Right ventricle myocardium superior (tissue), 1 donor: ENCODE data around the gene ZBTB17. TPM values are rescaled to one million over a fixed set of nuclear protein-coding genes. Genes with fewer than 3 reads are reported as not detected.
"Not testable (repeated sequence)": the region's sequence is repeated elsewhere in the genome, so short reads cannot be mapped to it uniquely, and the experiment has no call there.

Experiments used
- ATAC-seq: fragments of 200-7000 bp; cut with Tn5 transposase; one replicate; pipeline ENCODE4 v1.9.1; 2020; ENCODE audit warnings: mild to moderate bottlenecking; ENCODE audit not compliant: poor library complexity
- DNase-seq: peaks from one replicate; pipeline ENCODE4 v3.0.0-alpha.2; 2020
- intact Hi-C: fragments of 100-400 bp; cut with DNase I; formaldehyde crosslinking; loops from one replicate; pipeline ENCODE4 v1.11.2; 2022
- total RNA-seq: library from RNA; stranded (reverse); fragmentation: NEBNext Ultra II Directional; extraction: Animal tissue kit (Norgen Biotek cat#: 25700); gene quantifications from one replicate; pipeline ENCODE4 v1.2.1, GENCODE V29; 2021
- donor health status: DM: no; HTN: yes; CAD: no; lungs with severe emphysema.

Gene ZBTB17
- total RNA-seq, 1 donor from 2014 or later: 21.2 TPM

GRCh38 chr1:15993666-15994065 is 17.8 kb upstream of the ZBTB17 start:
- intact Hi-C loops: loop anchor here (5.0 to 10.0 kb wide), 3 partner anchors 176 to 201 kb away; no protein-coding TSS in a partner anchor
- DNase-seq: no peak
- ATAC-seq: no peak

- no peak for DNase-seq
- intact Hi-C loops: loop anchor here (5.0 to 10.0 kb wide), 3 partner anchors 176 to 202 kb away; no protein-coding TSS in a partner anchor
- ATAC-seq: no peak
These were observed 16.9 kb upstream of the ZBTB17 start for GRCh38 chr1:15992582-15993500.

GRCh38 chr1:15992187-15992553 is 16.3 kb upstream of the ZBTB17 start:
- ATAC-seq (no peak), DNase-seq (no peak)
- intact Hi-C loops: loop anchor here (5.0 to 10.0 kb wide), 3 partner anchors 175 to 203 kb away; no protein-coding TSS in a partner anchor

GRCh38 chr1:15991427-15992186 is 15.7 kb upstream of the ZBTB17 start:
- ATAC-seq (no peak), DNase-seq (no peak)
- intact Hi-C loops: loop anchor here (5.0 to 10.0 kb wide), 3 partner anchors 174 to 203 kb away; no protein-coding TSS in a partner anchor

- intact Hi-C loops: loop anchor here (5.0 to 10.0 kb wide), 3 partner anchors 172 to 205 kb away; no protein-coding TSS in a partner anchor
- DNase-seq (no peak), ATAC-seq (no peak)
These were observed 13.9 kb upstream of the ZBTB17 start for GRCh38 chr1:15989776-15990175.

GRCh38 chr1:15988856-15989736 is 13.2 kb upstream of the ZBTB17 start:
- DNase-seq (no peak), ATAC-seq (no peak)
- intact Hi-C loops: no loop called here

GRCh38 chr1:15985611-15986297 is 9.9 kb upstream of the ZBTB17 start:
- intact Hi-C loops: no loop called here
- DNase-seq: no peak
- no peak for ATAC-seq

GRCh38 chr1:15983275-15983674 is 7.4 kb upstream of the ZBTB17 start:
- DNase-seq (no peak), ATAC-seq (no peak)
- intact Hi-C loops: no loop called here

- intact Hi-C loops: no loop called here
- no peak for ATAC-seq
- no peak for DNase-seq
These were observed 5.8 kb upstream of the ZBTB17 start for GRCh38 chr1:15981679-15982078.

GRCh38 chr1:15977947-15978346 is 2.0 kb upstream of the ZBTB17 start:
- DNase-seq, ATAC-seq, intact Hi-C loops: not testable (repeated sequence)

GRCh38 chr1:15975358-15975804 is 520 bp downstream of the ZBTB17 start:
- DNase-seq (peak; percentile 66), ATAC-seq (peak; percentile 79)
- intact Hi-C loops: no loop called here

GRCh38 chr1:15974855-15975254 is 1.0 kb downstream of the ZBTB17 start:
- DNase-seq (no peak), ATAC-seq (no peak)
- intact Hi-C loops: no loop called here

GRCh38 chr1:15973772-15974171 is 2.1 kb downstream of the ZBTB17 start:
- DNase-seq (no peak), ATAC-seq (no peak)
- intact Hi-C loops: no loop called here

GRCh38 chr1:15972409-15972808 is 3.5 kb downstream of the ZBTB17 start:
- intact Hi-C loops: no loop called here
- ATAC-seq: no peak
- no peak for DNase-seq

GRCh38 chr1:15970911-15971310 is 5.0 kb downstream of the ZBTB17 start:
- DNase-seq: no peak
- ATAC-seq: no peak
- intact Hi-C loops: no loop called here

- intact Hi-C loops: no loop called here
- no peak for ATAC-seq
- no peak for DNase-seq
These were observed 6.5 kb downstream of the ZBTB17 start for GRCh38 chr1:15969321-15969880.

GRCh38 chr1:15968172-15968571 is 7.7 kb downstream of the ZBTB17 start:
- ATAC-seq (no peak), DNase-seq (no peak)
- intact Hi-C loops: no loop called here

- intact Hi-C loops: no loop called here
- ATAC-seq (no peak), DNase-seq (no peak)
These were observed 9.0 kb downstream of the ZBTB17 start for GRCh38 chr1:15966956-15967344.
